Upper lobe of left lung (tissue), 6 donors: ENCODE measurements around the gene CCDC7. TPM values are rescaled to one million over a fixed set of nuclear protein-coding genes. Genes with fewer than 3 reads are reported as not detected.

Source experiments
- ATAC-seq, 2 donors: fragments of 200-7000 bp; cut with Tn5 transposase; one replicate each; pipeline ENCODE4 v1.9.1; 2022; ENCODE audit warnings: mild to moderate bottlenecking in 2 of 2, moderate library complexity in 2 of 2; ENCODE audit not compliant: low FRiP score in 2 of 2
- DNase-seq, 2 donors: peaks; one replicate each; pipeline ENCODE4 v3.0.0-alpha.2; 2019 to 2020
- H3K27ac ChIP-seq, 4 donors: fragments of 200-600 bp; sonication (generic); one replicate each; pipeline ENCODE4 v1.5.1; 2016 to 2019
- H3K27me3 ChIP-seq, 4 donors: fragments of 200-600 bp; sonication (generic); one replicate each; pipeline ENCODE4 v1.5.1; 2017 to 2019
- H3K36me3 ChIP-seq, 4 donors: fragments of 200-600 bp; sonication (generic); one replicate each; pipeline ENCODE4 v1.5.1; 2016 to 2019
- H3K4me1 ChIP-seq, 4 donors: fragments of 200-600 bp; sonication (generic); one replicate each; pipeline ENCODE4 v1.5.1; 2018 to 2019
- H3K4me3 ChIP-seq, 4 donors: fragments of 200-600 bp; sonication (generic); one replicate each; pipeline ENCODE4 v1.5.1; 2017 to 2019; ENCODE audit warnings: mild to moderate bottlenecking in 2 of 4, moderate library complexity in 1 of 4
- H3K9me3 ChIP-seq, 4 donors: fragments of 200-600 bp; sonication (generic); one replicate each; pipeline ENCODE4 v1.5.1; 2018 to 2019
- EP300 ChIP-seq, 4 donors: sonication (generic); formaldehyde crosslinking; IDR thresholded peaks; one replicate each; pipeline ENCODE4 v1.5.1; 2017; ENCODE audit warnings: antibody characterized with exemption in 4 of 4, control low read depth in 2 of 4
- POLR2A ChIP-seq, 4 donors: fragments of 450-650 bp; IDR thresholded peaks; one replicate each; pipeline ENCODE4 v1.5.1; 2016 to 2017; ENCODE audit warnings: antibody characterized with exemption in 4 of 4, mild to moderate bottlenecking in 2 of 4
- POLR2AphosphoS5 ChIP-seq, 2 donors: sonication (generic); formaldehyde crosslinking; IDR thresholded peaks; one replicate each; pipeline ENCODE4 v1.5.1; 2017; ENCODE audit warnings: antibody characterized with exemption in 2 of 2
- WGBS, 2 donors: methylation state at CpG; one replicate each; pipeline ENCODE4 v1.1.5; 2017 to 2018; 5-methylcytosine and 5-hydroxymethylcytosine counted together
- total RNA-seq, 6 donors: library from RNA; depleted of rRNA in 4 of 6; stranded (reverse); fragments of >200 nt in 4 of 6; gene quantifications; one replicate each; pipeline versions ENCODE4 v1.1.0 to v1.2.1, GENCODE V29; 2016 to 2021
- TF ChIP-seq, protein P1 (sequence below), 6 experiments: fragments of 450-650 bp in 4 of 6; fragments of 200-600 bp in 2 of 6; sonication (generic) in 2 of 6; IDR thresholded peaks; one replicate each; pipeline ENCODE4 v1.5.1; 2016 to 2019; ENCODE audit warnings: antibody characterized with exemption in 6 of 6
- donor health status: DM: no; HTN: no; CAD: no; lungs with moderate emphysema.
- donor health status: DM: no; HTN: yes; CAD: no; lungs with severe emphysema.

CCDC7 gene
- total RNA-seq, 6 donors from 2014 or later = 6.4 to 39.8 (median 18.0) TPM

- DNase-seq = no peak
- Histone ChIP-seq H3K27ac (no peak overlapping the region), H3K9me3 (no peaks in the 10 kb centered on the region), H3K27me3 (no peaks in the 10 kb centered on the region), H3K36me3 (no peaks in the 10 kb centered on the region), H3K4me3 (no peak overlapping the region), H3K4me1 (no peaks in the 10 kb centered on the region)
- ATAC-seq = no peak
- no peak for TF ChIP-seq EP300 (IDR thresholded peaks at IDR 0.05)
- TF ChIP-seq, protein P1, sequence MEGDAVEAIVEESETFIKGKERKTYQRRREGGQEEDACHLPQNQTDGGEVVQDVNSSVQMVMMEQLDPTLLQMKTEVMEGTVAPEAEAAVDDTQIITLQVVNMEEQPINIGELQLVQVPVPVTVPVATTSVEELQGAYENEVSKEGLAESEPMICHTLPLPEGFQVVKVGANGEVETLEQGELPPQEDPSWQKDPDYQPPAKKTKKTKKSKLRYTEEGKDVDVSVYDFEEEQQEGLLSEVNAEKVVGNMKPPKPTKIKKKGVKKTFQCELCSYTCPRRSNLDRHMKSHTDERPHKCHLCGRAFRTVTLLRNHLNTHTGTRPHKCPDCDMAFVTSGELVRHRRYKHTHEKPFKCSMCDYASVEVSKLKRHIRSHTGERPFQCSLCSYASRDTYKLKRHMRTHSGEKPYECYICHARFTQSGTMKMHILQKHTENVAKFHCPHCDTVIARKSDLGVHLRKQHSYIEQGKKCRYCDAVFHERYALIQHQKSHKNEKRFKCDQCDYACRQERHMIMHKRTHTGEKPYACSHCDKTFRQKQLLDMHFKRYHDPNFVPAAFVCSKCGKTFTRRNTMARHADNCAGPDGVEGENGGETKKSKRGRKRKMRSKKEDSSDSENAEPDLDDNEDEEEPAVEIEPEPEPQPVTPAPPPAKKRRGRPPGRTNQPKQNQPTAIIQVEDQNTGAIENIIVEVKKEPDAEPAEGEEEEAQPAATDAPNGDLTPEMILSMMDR (IDR thresholded peaks at IDR 0.05) = no peak
- TF ChIP-seq POLR2A (IDR thresholded peaks at IDR 0.05) = no peak
- no peak for TF ChIP-seq POLR2AphosphoS5 (IDR thresholded peaks at IDR 0.05)
Measured at GRCh38 chr10:32878646-32879045, 432.7 kb downstream of the CCDC7 start.

DNA sequence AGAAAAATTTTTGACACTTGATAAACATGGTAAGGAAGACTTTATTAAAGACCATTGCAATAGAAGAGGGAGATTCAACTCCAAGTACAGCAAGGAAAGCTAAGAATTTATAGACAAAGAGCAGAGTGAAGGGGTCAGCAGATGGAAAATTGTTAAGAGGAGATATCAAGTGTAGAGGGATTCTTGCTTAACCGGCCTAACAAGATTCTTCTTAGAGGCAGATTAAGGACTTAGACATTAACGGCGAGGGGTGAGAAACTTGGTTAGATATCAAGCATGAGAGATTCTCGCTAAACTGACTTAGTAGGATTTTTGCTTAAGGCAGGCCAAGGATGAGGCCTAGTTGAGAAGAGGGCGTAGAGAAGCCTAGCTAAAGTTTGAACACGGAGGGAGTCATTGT lies 436.1 kb downstream of the CCDC7 start:
- H3K36me3 ChIP-seq = no peaks in the 10 kb centered on the region
- H3K4me3 ChIP-seq = no peak overlapping the region
- WGBS, 2 donors = 81 to 84% methylated on average over 6 of the region's 6 CpGs
- H3K4me1 ChIP-seq = no peaks in the 10 kb centered on the region
- TF ChIP-seq POLR2AphosphoS5 (IDR thresholded peaks at IDR 0.05) = no peak
- no peak overlapping the region for H3K27ac ChIP-seq
- no peaks in the 10 kb centered on the region for H3K27me3 ChIP-seq
- H3K9me3 ChIP-seq = no peaks in the 10 kb centered on the region
- DNase-seq = no peak
- no peak for ATAC-seq

DNA sequence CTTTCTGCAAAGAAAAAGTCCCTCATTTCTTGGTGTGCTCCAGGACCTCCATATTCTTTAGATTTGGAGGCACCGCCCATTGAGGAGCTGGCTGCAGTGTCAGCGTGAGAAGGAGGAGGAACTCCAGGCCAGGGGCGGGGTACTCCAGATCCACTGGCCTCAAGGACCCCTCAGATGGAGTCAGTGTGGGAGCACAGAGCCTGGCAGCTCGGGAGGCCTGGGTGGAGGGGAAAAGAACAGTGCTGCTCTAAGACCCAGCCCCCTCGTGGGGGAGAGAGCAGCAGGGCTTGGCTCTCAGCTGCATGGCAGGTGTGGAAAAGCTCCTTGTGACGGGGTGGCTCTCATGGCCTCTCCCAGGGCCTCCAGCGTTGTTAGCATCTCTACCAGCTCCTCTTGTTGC lies 441.5 kb downstream of the CCDC7 start:
- Histone ChIP-seq H3K9me3 (no peaks in the 10 kb centered on the region), H3K27me3 (no peaks in the 10 kb centered on the region), H3K4me3 (no peak overlapping the region), H3K27ac (no peak overlapping the region), H3K36me3 (no peaks in the 10 kb centered on the region), H3K4me1 (no peaks in the 10 kb centered on the region)
- WGBS, 2 donors = 86 to 97% methylated on average over 3 to 7 of the region's 7 CpGs
- TF ChIP-seq EP300 (IDR thresholded peaks at IDR 0.05) (no peak), POLR2AphosphoS5 (IDR thresholded peaks at IDR 0.05) (no peak), POLR2A (IDR thresholded peaks at IDR 0.05) (no peak)
- TF ChIP-seq, protein P1 (IDR thresholded peaks at IDR 0.05) = no peak
- peak in 1 of 2 donors; percentile 11 for ATAC-seq
- peak in 1 of 2 donors; percentile 16 for DNase-seq

- DNase-seq = peak in 1 of 2 donors; percentile 30
- Histone ChIP-seq H3K27me3 (no peaks in the 10 kb centered on the region), H3K27ac (no peak overlapping the region), H3K36me3 (no peaks in the 10 kb centered on the region), H3K4me3 (no peak overlapping the region), H3K4me1 (no peaks in the 10 kb centered on the region), H3K9me3 (no peaks in the 10 kb centered on the region)
- whole genome bisulfite sequencing, 2 donors = 94% methylated on average over 11 of the region's 11 CpGs
- peak in 1 of 2 donors; percentile 22 for ATAC-seq
- TF ChIP-seq, protein P1 (IDR thresholded peaks at IDR 0.05) = no peak
- TF ChIP-seq EP300 (IDR thresholded peaks at IDR 0.05) = no peak
- no peak for TF ChIP-seq POLR2A (IDR thresholded peaks at IDR 0.05)
- no peak for TF ChIP-seq POLR2AphosphoS5 (IDR thresholded peaks at IDR 0.05)
Measured at GRCh38 chr10:32888161-32888927, 442.4 kb downstream of the CCDC7 start.

DNA sequence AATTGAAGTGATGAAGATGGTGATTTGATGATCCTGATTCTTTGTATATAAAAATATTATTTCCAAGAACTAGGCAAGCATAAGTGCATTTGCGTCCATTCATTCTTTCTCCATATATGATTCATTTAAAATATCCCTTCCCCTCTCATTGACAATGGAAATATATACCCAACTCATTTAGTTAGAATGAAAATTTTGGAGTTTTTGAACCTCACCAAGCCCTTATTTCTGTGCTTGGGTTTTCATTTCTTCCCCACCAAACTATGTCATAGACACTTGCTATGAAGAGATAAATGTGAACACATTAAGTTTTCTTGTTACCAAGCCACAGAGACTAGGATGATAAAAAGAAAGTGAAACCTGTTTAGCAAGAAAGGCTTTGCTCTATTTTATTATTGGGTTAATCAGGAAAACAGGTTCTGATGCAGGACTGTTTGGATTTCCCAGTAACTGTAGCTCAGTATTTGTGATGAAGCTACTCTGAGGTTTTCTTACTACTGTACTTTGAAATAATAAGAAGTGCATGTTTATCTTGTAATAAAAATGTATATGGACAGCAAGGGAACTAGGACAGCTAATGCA lies 443.8 kb downstream of the CCDC7 start:
- WGBS, 2 donors = 86 to 97% methylated on average over 1 of the region's 1 CpG

More for the DNA sequence above, 443.8 kb downstream of the CCDC7 start:
- DNase-seq (no peak), ATAC-seq (no peak)
- no peaks in the 10 kb centered on the region for H3K9me3 ChIP-seq
- no peaks in the 10 kb centered on the region for H3K4me1 ChIP-seq
- no peak overlapping the region for H3K27ac ChIP-seq
- no peaks in the 10 kb centered on the region for H3K36me3 ChIP-seq
- H3K27me3 ChIP-seq = no peaks in the 10 kb centered on the region
- no peak overlapping the region for H3K4me3 ChIP-seq
- TF ChIP-seq, protein P1 (IDR thresholded peaks at IDR 0.05) = no peak
- TF ChIP-seq EP300 (IDR thresholded peaks at IDR 0.05) (no peak), POLR2AphosphoS5 (IDR thresholded peaks at IDR 0.05) (no peak), POLR2A (IDR thresholded peaks at IDR 0.05) (no peak)
